ENCODE data around the gene LIPE. TPM values are rescaled to one million over a fixed set of nuclear protein-coding genes. Genes with fewer than 3 reads are reported as not detected.
A peak's percentile ranks its signal among the peaks of the same experiment; 100 is the strongest.

Gene LIPE
- total RNA-seq, 2 donors from 2014 or later = 9.6 to 16.0 TPM

DNA sequence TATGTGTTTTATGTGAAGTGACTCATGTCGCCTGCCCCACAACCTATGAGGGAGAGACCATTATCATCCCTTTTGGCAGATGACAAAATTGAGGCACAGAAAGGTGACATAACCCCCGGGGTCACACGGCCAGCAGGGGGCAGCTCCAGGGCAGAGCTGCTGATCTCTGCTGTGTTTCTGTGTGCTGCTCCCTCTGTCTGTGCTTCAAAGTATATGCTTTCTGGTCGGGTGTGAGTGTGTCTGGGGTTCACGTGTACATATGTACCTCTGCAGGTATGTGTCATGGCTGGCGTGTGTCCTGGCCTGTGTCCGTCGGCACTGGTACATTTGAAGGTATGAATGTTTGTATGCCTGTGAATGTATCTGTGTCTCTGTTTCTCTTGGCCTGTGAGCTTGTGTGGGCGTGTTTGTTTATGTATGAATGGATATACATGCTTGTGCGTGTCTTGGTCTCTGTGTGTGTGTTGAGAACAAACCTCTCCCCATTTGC is 7.1 kb downstream of the LIPE start:
- Histone ChIP-seq H3K4me3 (no peak overlapping the region), H3K9ac (ENCODE audit: low read depth in 2 of 2, low read length in 2 of 2) (no peak overlapping the region), H3K4me1 (peaks cover 12% of the 10 kb centered on the region), H3K36me3 (no peaks in the 10 kb centered on the region), H3K27me3 (no peaks in the 10 kb centered on the region), H3K9me3 (no peaks in the 10 kb centered on the region), H3K27ac (no peak overlapping the region)
- intact Hi-C loops (cut with DNase I) = loop anchor here (1.0 kb wide), 1 partner anchor 13 kb away; no protein-coding TSS in a partner anchor
- peak; percentile 69 for DNase-seq
- TF ChIP-seq, protein P1, sequence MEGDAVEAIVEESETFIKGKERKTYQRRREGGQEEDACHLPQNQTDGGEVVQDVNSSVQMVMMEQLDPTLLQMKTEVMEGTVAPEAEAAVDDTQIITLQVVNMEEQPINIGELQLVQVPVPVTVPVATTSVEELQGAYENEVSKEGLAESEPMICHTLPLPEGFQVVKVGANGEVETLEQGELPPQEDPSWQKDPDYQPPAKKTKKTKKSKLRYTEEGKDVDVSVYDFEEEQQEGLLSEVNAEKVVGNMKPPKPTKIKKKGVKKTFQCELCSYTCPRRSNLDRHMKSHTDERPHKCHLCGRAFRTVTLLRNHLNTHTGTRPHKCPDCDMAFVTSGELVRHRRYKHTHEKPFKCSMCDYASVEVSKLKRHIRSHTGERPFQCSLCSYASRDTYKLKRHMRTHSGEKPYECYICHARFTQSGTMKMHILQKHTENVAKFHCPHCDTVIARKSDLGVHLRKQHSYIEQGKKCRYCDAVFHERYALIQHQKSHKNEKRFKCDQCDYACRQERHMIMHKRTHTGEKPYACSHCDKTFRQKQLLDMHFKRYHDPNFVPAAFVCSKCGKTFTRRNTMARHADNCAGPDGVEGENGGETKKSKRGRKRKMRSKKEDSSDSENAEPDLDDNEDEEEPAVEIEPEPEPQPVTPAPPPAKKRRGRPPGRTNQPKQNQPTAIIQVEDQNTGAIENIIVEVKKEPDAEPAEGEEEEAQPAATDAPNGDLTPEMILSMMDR (IDR thresholded peaks at IDR 0.05) = peak; percentile 49

DNA sequence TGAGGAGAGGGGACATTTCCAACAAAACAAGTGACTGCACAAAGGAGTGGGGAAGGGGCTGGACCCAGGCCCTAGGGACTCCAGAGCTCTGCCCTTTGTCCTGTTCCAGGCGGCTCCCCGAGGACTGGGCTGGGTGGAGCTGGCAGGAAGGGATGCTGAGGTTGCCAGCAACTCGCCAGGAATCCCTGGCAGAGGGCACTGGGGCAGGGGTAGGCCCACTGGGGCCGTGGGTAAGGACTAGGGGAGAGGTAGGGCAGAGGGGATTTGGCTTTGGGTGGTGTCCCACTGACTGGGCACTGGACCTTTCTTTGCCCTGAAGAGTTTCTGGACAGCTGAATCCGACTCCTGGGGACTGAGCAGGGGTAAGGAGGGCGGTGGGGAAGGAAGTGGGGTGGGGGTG is 7.9 kb downstream of the LIPE start:
- H3K27me3 ChIP-seq = no peaks in the 10 kb centered on the region
- H3K4me1 ChIP-seq = peaks cover 12% of the 10 kb centered on the region
- H3K9ac ChIP-seq (ENCODE audit: low read depth in 2 of 2, low read length in 2 of 2) = no peak overlapping the region
- TF ChIP-seq, protein P1 (IDR thresholded peaks at IDR 0.05) = no peak
- H3K9me3 ChIP-seq = no peaks in the 10 kb centered on the region
- no peak overlapping the region for H3K4me3 ChIP-seq
- no peak overlapping the region for H3K27ac ChIP-seq
- no peaks in the 10 kb centered on the region for H3K36me3 ChIP-seq
- no peak for DNase-seq
- intact Hi-C loops (cut with DNase I) = no loop called here

DNA sequence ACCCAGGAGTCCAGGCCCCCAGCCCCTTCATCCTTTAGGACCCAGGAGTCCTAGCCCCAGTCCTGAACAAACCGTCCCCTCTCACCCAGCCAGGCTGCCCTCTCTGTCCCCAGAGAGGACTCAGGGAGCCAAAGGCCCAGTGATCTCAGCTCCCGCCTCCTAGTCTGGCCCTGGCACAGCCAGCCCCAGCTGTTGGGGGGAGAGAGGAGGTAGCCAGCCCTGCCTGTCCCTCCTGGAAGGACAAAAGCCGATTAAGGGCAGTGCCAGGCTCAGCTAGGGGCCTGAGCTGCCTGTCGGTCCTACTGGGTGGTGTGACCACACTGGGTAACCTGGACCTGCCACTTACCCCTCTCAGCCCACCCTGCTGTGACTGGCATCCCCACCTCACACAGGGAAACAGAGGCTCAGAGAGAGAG is 14.5 kb downstream of the LIPE start:
- intact Hi-C loops (cut with DNase I) = no loop called here
- no peak for DNase-seq
- Histone ChIP-seq H3K4me1 (no peaks in the 10 kb centered on the region), H3K9me3 (no peaks in the 10 kb centered on the region), H3K9ac (ENCODE audit: low read depth in 2 of 2, low read length in 2 of 2) (no peak overlapping the region), H3K36me3 (no peaks in the 10 kb centered on the region), H3K27me3 (no peaks in the 10 kb centered on the region), H3K4me3 (no peak overlapping the region), H3K27ac (no peak overlapping the region)
- TF ChIP-seq, protein P1 (IDR thresholded peaks at IDR 0.05) = no peak

DNA sequence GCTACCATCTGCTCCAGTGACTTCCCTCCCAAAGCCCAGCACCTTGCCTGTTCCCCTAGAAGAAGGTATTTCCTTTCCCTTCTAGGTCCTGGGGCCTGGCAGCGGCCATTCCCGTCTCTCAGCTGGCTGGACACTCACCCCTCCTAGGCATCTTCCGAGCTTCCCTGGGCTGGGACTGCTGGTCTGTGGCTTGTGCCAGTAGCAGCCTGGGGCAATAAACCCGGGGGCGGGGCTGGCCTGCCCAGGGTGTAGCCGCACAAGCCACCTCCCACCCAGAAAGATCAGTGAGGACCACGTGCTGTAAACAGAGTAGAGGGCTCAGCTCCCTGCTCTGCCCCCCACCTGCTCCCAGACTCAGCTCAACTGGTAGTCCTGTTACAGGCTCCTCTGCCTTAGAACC is 15.0 kb downstream of the LIPE start:
- H3K27me3 ChIP-seq = no peaks in the 10 kb centered on the region
- TF ChIP-seq, protein P1 (IDR thresholded peaks at IDR 0.05) = no peak
- no peak overlapping the region for H3K4me3 ChIP-seq
- no peaks in the 10 kb centered on the region for H3K4me1 ChIP-seq
- no peaks in the 10 kb centered on the region for H3K36me3 ChIP-seq
- no peak overlapping the region for H3K9ac ChIP-seq (ENCODE audit: low read depth in 2 of 2, low read length in 2 of 2)
- intact Hi-C loops (cut with DNase I) = no loop called here
- DNase-seq = peak; percentile 76
- H3K27ac ChIP-seq = no peak overlapping the region
- no peaks in the 10 kb centered on the region for H3K9me3 ChIP-seq

DNA sequence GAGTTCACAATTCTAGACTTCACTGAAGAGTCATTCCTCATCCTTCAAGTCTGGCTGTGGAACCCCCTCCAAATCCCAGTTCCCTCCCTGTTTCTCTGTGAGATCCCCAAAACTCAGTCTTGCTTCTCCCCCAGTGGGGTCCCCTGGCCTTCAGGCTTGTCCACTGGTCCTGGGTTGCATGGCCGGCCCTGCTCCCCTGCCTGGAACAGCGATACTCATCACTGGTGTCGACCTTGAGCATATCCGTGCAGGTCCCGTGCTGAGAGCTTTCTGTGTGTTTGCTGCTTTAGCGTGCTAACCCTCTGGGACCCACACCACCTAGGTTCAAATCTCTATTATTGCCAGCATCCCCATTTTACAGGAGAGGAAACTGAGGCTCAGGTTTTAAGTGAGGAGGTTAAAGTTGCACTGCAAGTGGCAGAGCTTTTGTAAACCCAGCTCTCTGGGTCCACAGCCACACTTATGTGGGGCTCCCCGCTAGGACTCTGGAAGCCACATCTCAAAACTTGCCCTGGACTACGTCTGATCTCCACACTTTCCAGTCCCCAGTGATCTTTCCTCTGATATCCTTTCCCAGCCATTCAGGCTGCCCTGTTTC is 15.5 kb downstream of the LIPE start:
- H3K27me3 ChIP-seq = no peaks in the 10 kb centered on the region
- H3K9me3 ChIP-seq = no peaks in the 10 kb centered on the region
- DNase-seq = no peak
- H3K27ac ChIP-seq = no peak overlapping the region
- H3K4me3 ChIP-seq = no peak overlapping the region
- no peaks in the 10 kb centered on the region for H3K36me3 ChIP-seq
- H3K4me1 ChIP-seq = no peaks in the 10 kb centered on the region
- no peak overlapping the region for H3K9ac ChIP-seq (ENCODE audit: low read depth in 2 of 2, low read length in 2 of 2)
- TF ChIP-seq, protein P1 (IDR thresholded peaks at IDR 0.05) = no peak
- intact Hi-C loops (cut with DNase I) = no loop called here

Measured in colonic mucosa (tissue), 4 donors.